ENCODE data around the gene PPL. TPM values are rescaled to one million over a fixed set of nuclear protein-coding genes. Genes with fewer than 3 reads are reported as not detected.

Gene PPL
- polyA plus RNA-seq, 3 donors, result 0.02 TPM; not detected in 2

DNA sequence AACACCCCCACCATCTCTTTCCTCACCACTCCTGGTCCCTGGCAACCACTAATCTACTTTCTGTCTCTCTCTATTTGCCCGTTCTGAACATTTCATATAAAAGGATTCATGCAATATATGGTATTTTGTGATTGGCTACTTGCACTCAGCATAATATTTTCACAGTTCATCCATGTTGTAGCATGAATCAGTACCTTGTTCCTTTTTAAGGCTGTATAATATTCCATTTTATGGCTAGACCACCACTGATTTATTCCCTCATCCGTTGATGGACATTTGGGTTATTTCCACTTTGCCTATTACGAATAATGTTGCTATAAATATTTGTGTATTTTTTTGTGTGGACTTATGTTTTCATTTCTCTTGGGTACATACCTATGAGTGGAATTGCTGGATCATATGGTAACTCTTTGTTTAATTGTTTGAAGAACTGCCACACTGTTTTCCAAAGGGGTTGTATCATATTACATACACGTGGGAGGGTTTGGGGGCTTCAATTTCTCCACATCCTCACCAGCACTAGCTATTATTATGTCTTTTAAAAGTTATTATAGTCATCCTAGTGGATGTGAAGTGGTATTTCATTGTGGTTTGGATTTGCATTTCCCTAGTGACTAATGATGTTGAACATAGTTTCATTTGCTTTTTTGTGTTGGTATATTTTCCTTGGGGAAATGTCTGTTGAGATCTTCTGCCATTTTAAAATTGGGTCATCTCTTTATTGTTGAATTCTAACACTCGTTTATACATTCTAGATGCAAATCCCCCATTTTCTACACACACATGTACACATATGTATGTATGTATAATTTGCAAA, 47.4 kb upstream of the PPL start:
- no peak for DNase-seq
- Histone ChIP-seq H3K79me2 (ENCODE audit: insufficient read depth, low read length) (no peaks in the 10 kb centered on the region), H3K27ac (ENCODE audit: low read depth in 1 of 2, low read length in 2 of 2) (no peak overlapping the region), H3K4me3 (replicated peaks in 1 of 3; ENCODE audit: low read depth in 2 of 3, low read length in 3 of 3) (no peak overlapping the region), H2AFZ (ENCODE audit: insufficient read depth, low read depth, low read length, poor library complexity, severe bottlenecking) (no peak overlapping the region), H3K9me3 (replicated peaks in 1 of 2; ENCODE audit: control insufficient read depth in 1 of 2, insufficient read depth in 1 of 2, low read length in 2 of 2) (peaks cover 0 to 5% of the 10 kb centered on the region in 2 donors), H3K9ac (ENCODE audit: insufficient read depth, low read length, poor library complexity, severe bottlenecking) (no peak overlapping the region), H3K4me1 (ENCODE audit: control insufficient read depth in 1 of 2, insufficient read depth in 2 of 2, low read length in 2 of 2) (no peaks in the 10 kb centered on the region), H3K4me2 (replicated peaks; ENCODE audit: extremely low read depth, low read length, poor library complexity, severe bottlenecking) (no peak overlapping the region), H3K36me3 (replicated peaks in 1 of 2; ENCODE audit: control insufficient read depth in 1 of 2, insufficient read depth in 2 of 2, low read length in 2 of 2) (no peaks in the 10 kb centered on the region), H3K27me3 (ENCODE audit: control insufficient read depth in 2 of 2, insufficient read depth in 2 of 2, low read length in 2 of 2) (peaks cover 22 to 50% of the 10 kb centered on the region in 2 donors), H4K20me1 (ENCODE audit: insufficient read depth, low read length) (no peaks in the 10 kb centered on the region)
- H3K27ac Mint-ChIP-seq, result no peak overlapping the region
- H3K9me3 Mint-ChIP-seq, result peaks cover 3 to 18% (median 6%) of the 10 kb centered on the region in 7 donors
- intact Hi-C loops (cut with micrococcal nuclease), result no loop called here
- no peaks in the 10 kb centered on the region for H3K36me3 Mint-ChIP-seq
- peaks cover 3% of the 10 kb centered on the region for H3K4me1 Mint-ChIP-seq
- no CpG with 5 or more reads among the region's 5 CpGs for WGBS (ENCODE audit: insufficient coverage)
- no peak overlapping the region for H3K4me3 Mint-ChIP-seq
- TF ChIP-seq, protein P1, sequence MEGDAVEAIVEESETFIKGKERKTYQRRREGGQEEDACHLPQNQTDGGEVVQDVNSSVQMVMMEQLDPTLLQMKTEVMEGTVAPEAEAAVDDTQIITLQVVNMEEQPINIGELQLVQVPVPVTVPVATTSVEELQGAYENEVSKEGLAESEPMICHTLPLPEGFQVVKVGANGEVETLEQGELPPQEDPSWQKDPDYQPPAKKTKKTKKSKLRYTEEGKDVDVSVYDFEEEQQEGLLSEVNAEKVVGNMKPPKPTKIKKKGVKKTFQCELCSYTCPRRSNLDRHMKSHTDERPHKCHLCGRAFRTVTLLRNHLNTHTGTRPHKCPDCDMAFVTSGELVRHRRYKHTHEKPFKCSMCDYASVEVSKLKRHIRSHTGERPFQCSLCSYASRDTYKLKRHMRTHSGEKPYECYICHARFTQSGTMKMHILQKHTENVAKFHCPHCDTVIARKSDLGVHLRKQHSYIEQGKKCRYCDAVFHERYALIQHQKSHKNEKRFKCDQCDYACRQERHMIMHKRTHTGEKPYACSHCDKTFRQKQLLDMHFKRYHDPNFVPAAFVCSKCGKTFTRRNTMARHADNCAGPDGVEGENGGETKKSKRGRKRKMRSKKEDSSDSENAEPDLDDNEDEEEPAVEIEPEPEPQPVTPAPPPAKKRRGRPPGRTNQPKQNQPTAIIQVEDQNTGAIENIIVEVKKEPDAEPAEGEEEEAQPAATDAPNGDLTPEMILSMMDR (IDR thresholded peaks at IDR 0.05), result no peak
- peaks cover 42 to 58% (median 48%) of the 10 kb centered on the region in 3 donors for H3K27me3 Mint-ChIP-seq (ENCODE audit: low read depth in 3 of 3)

DNA sequence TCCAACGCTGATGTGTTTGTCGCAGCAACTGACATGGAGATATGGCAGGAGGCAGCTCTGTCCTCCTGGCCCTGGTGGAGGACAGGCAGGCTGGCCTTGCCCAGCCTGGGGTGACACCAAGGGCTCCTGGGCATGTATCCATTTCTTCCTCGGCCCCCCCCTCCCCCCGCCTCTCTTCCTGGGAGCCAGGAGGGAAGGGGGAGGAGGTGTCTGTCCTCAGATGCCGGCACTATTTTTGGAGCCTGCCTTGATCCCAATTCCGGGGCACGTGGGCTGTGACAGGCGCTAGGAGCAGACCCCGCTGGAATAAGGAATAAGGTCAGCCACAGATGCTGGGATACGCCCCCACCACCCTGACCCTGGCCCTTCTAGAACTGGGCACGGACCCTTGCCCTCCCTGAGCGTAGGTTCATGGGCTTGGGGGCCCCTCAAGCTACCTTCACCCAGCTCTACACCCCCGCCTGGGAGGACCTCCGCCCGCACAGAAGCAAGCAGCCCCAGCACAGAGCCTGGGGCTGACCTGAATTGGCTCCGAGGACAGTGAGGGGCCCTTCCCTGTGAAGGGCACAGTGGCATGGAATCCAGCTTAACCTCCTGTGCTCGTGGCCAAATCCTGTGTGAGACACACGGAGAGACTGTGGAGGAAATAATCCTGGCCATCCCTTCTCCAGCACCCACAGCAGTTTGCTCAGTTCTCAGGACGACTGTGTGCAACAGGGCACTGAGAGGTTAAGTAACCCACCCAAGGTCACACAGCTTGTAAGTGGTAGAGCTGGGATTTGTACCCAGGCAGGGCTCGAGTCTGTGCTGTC, 45.3 kb upstream of the PPL start:
- Mint-ChIP-seq H3K4me1 (no peaks in the 10 kb centered on the region), H3K36me3 (no peaks in the 10 kb centered on the region), H3K4me3 (no peak overlapping the region), H3K27ac (no peak overlapping the region), H3K9me3 (peaks cover 0 to 8% (median 3%) of the 10 kb centered on the region in 7 donors), H3K27me3 (ENCODE audit: low read depth in 3 of 3) (peaks cover 26 to 43% (median 33%) of the 10 kb centered on the region in 3 donors)
- TF ChIP-seq, protein P1 (IDR thresholded peaks at IDR 0.05), result no peak
- Histone ChIP-seq H3K4me2 (replicated peaks; ENCODE audit: extremely low read depth, low read length, poor library complexity, severe bottlenecking) (no peak overlapping the region), H3K27me3 (ENCODE audit: control insufficient read depth in 2 of 2, insufficient read depth in 2 of 2, low read length in 2 of 2) (peaks cover 8 to 30% of the 10 kb centered on the region in 2 donors), H3K27ac (ENCODE audit: low read depth in 1 of 2, low read length in 2 of 2) (no peak overlapping the region), H4K20me1 (ENCODE audit: insufficient read depth, low read length) (no peaks in the 10 kb centered on the region), H3K4me3 (replicated peaks in 1 of 3; ENCODE audit: low read depth in 2 of 3, low read length in 3 of 3) (no peak overlapping the region), H3K9me3 (replicated peaks in 1 of 2; ENCODE audit: control insufficient read depth in 1 of 2, insufficient read depth in 1 of 2, low read length in 2 of 2) (no peaks in the 10 kb centered on the region), H3K4me1 (ENCODE audit: control insufficient read depth in 1 of 2, insufficient read depth in 2 of 2, low read length in 2 of 2) (no peaks in the 10 kb centered on the region), H3K79me2 (ENCODE audit: insufficient read depth, low read length) (no peaks in the 10 kb centered on the region), H3K9ac (ENCODE audit: insufficient read depth, low read length, poor library complexity, severe bottlenecking) (no peak overlapping the region), H2AFZ (ENCODE audit: insufficient read depth, low read depth, low read length, poor library complexity, severe bottlenecking) (no peak overlapping the region), H3K36me3 (replicated peaks in 1 of 2; ENCODE audit: control insufficient read depth in 1 of 2, insufficient read depth in 2 of 2, low read length in 2 of 2) (no peaks in the 10 kb centered on the region)
- DNase-seq, result no peak
- 72% methylated on average over 9 of the region's 20 CpGs for WGBS (ENCODE audit: insufficient coverage)
- intact Hi-C loops (cut with micrococcal nuclease), result no loop called here
